Cardiac muscle cell (in vitro differentiated cells and primary cell): ENCODE results near the gene UBE3C. TPM values are rescaled to one million over a fixed set of nuclear protein-coding genes. Genes with fewer than 3 reads are reported as not detected.

Source experiments
- DNase-seq, 2 donors: peaks; one replicate each; pipeline versions ENCODE4 v3.0.0 to v3.0.0-alpha.2; 2010 to 2017; ENCODE audit warnings: low read depth in 1 of 2, low spot score in 1 of 2
- H3K27ac ChIP-seq: fragments of 200-600 bp; sonication (generic); 2 replicates; pipeline ENCODE4 v1.5.1; 2016
- H3K27me3 ChIP-seq: fragments of 200-600 bp; sonication (generic); 2 replicates; pipeline ENCODE4 v1.6.0; 2016; ENCODE audit warnings: control low read depth
- H3K36me3 ChIP-seq: fragments of 200-600 bp; sonication (generic); 2 replicates; pipeline ENCODE4 v1.5.1; 2016; ENCODE audit warnings: control low read depth
- H3K4me1 ChIP-seq: fragments of 200-600 bp; sonication (generic); 2 replicates; pipeline ENCODE4 v1.8.1; 2017; ENCODE audit warnings: low read depth, mild to moderate bottlenecking, mixed run types
- H3K4me3 ChIP-seq: fragments of 200-600 bp; sonication (generic); 2 replicates; pipeline ENCODE4 v1.5.1; 2016; ENCODE audit warnings: mild to moderate bottlenecking
- H3K9me3 ChIP-seq: fragments of 200-600 bp; sonication (generic); 2 replicates; pipeline ENCODE4 v1.5.1; 2017; ENCODE audit warnings: low read depth, mild to moderate bottlenecking, control low read depth
- CTCF ChIP-seq: IDR thresholded peaks from 2 replicates; pipeline ENCODE4 v1.5.1; 2012; ENCODE audit warnings: low read depth, mild to moderate bottlenecking, low read length
- polyA plus RNA-seq: library from polyadenylated mRNA; unstranded; fragments of >200 nt; fragmentation: Nextera tagmentation; extraction: Ambion mirVana; gene quantifications from 2 replicates; pipeline ENCODE4 v1.2.1, GENCODE V29; 2016
- total RNA-seq: library from RNA; depleted of rRNA; stranded (reverse); fragments of >200 nt; gene quantifications from 2 replicates; pipeline ENCODE4 v1.2.3, GENCODE V29; 2016

UBE3C gene
- total and polyA plus RNA-seq, 2 experiments from 2014 or later, result 24.4 to 33.1 TPM

DNA sequence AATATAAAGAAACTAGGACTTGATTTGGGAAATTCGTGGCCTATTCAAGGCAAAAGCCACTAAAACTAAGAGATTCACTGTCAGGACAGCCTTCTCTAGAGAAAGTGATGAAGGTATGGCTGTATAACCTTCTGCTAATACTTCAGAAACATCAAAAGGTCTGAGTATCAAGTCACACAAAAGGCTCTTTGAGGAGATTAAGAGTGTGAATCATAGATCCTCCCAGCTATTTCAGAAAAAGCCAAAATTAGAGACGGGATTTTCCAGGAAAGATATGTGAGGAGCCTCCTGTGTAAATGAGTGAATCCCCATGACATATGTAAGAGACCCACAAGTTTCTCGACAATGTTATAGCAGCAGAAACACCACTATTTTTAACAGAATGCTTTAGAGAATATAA lies 56.2 kb downstream of the UBE3C start:
- Histone ChIP-seq H3K9me3 (no peaks in the 10 kb centered on the region), H3K27ac (no peak overlapping the region), H3K36me3 (peaks cover 34% of the 10 kb centered on the region), H3K4me1 (no peaks in the 10 kb centered on the region), H3K27me3 (no peaks in the 10 kb centered on the region), H3K4me3 (no peak overlapping the region)
- TF ChIP-seq CTCF, result no peak
- DNase-seq, result no peak

DNA sequence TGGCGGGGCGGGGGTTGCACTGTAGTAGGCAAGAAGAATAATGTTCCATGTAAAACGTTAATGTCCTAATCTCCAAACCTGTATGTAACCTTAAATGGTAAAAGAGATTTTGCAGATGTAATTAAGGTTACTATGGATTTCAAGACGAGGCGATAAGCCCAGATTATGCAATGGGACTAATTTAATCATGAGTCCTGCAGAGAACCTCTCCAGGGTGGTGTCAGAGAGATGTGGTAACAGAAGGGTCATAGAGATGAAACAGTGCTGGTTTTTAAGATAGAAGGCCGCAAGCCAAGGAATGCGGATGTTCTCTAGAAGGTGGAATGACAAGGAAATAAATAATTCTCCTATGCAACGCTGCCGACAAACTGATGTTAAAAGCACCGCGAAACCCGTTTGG lies 57.1 kb downstream of the UBE3C start:
- Histone ChIP-seq H3K4me1 (no peaks in the 10 kb centered on the region), H3K9me3 (no peaks in the 10 kb centered on the region), H3K36me3 (peaks cover 29% of the 10 kb centered on the region), H3K27ac (no peak overlapping the region), H3K4me3 (no peak overlapping the region), H3K27me3 (no peaks in the 10 kb centered on the region)
- TF ChIP-seq CTCF, result no peak
- DNase-seq, result no peak

DNA sequence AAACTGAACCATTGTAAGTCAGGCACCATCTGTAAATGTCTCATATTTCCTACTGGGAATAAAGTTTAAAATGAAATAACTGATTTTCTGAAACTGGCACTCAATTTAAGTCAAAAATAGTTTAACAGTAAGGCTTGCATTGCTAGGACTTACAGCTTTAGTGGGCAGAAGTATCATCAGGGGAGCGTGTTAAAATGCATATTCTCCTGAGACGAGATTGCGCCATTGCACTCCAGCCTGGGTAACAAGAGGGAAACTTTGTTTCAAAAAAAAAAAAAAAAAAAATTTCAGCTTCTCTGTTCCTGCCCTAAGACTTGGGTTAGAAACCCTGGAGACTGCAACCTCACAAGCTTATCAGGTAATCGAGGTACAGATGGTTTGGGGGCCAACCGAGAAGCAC lies 65.4 kb downstream of the UBE3C start:
- no peak for TF ChIP-seq CTCF
- Histone ChIP-seq H3K27me3 (no peaks in the 10 kb centered on the region), H3K4me1 (no peaks in the 10 kb centered on the region), H3K9me3 (no peaks in the 10 kb centered on the region), H3K27ac (no peak overlapping the region), H3K36me3 (peaks cover 43% of the 10 kb centered on the region), H3K4me3 (no peak overlapping the region)
- no peak for DNase-seq

- Histone ChIP-seq H3K27ac (no peak overlapping the region), H3K4me1 (no peaks in the 10 kb centered on the region), H3K36me3 (peaks cover 49% of the 10 kb centered on the region), H3K27me3 (no peaks in the 10 kb centered on the region), H3K9me3 (no peaks in the 10 kb centered on the region), H3K4me3 (no peak overlapping the region)
- no peak for TF ChIP-seq CTCF
- DNase-seq, result no peak
Observed at GRCh38 chr7:157205438-157205837, 66.7 kb downstream of the UBE3C start.

- TF ChIP-seq CTCF, result no peak
- no peaks in the 10 kb centered on the region for H3K9me3 ChIP-seq
- H3K4me1 ChIP-seq, result no peaks in the 10 kb centered on the region
- no peak overlapping the region for H3K4me3 ChIP-seq
- DNase-seq, result no peak
- no peak overlapping the region for H3K27ac ChIP-seq
- peaks cover 40% of the 10 kb centered on the region for H3K36me3 ChIP-seq
- no peaks in the 10 kb centered on the region for H3K27me3 ChIP-seq
Observed at GRCh38 chr7:157208571-157209413, 70.1 kb downstream of the UBE3C start.
